MCF 10A (cell line): ENCODE data around the gene ATP1A2. TPM values are rescaled to one million over a fixed set of nuclear protein-coding genes. Genes with fewer than 3 reads are reported as not detected.
A peak's percentile ranks its signal among the peaks of the same experiment; 100 is the strongest.

Source experiments
- BruUV-seq: library from RNA; stranded (reverse); fragments of 400-500 nt; replicated peaks from 2 replicates; lab custom pipeline; 2021; lab: Mats Ljungman, UMichigan
- CTCF ChIA-PET: fragments of 300-600 bp; sonication (Branson Sonifier 250); formaldehyde crosslinking; extraction: SDS; loops from one replicate; lab custom pipeline; 2021; ENCODE audit warnings: antibody characterized with exemption, inconsistent platforms; lab: Yijun Ruan, JAX
- POLR2A ChIA-PET: fragments of 300-600, 350-650 bp; sonication (Branson Sonifier 250); formaldehyde crosslinking; extraction: SDS; loops from one replicate; lab custom pipeline; 2020; ENCODE audit warnings: antibody characterized with exemption, inconsistent platforms; lab: Yijun Ruan, JAX
- DNase-seq: peaks from one replicate; pipeline ENCODE4 v3.0.0-alpha.2; 2018; ENCODE audit not compliant: unreplicated experiment
- H3K27ac Mint-ChIP-seq: one replicate; pipeline ENCODE4 v1.8.0; 2022; ENCODE audit warnings: mild to moderate bottlenecking, low read depth, mixed read lengths; ENCODE audit not compliant: unreplicated experiment
- H3K27me3 Mint-ChIP-seq: one replicate; pipeline ENCODE4 v1.8.0; 2022; ENCODE audit warnings: mixed read lengths; ENCODE audit not compliant: insufficient read depth, unreplicated experiment
- H3K36me3 Mint-ChIP-seq: one replicate; pipeline ENCODE4 v1.8.0; 2022; ENCODE audit warnings: mild to moderate bottlenecking, moderate library complexity, mixed read lengths; ENCODE audit not compliant: insufficient read depth, unreplicated experiment
- H3K4me1 Mint-ChIP-seq: one replicate; pipeline ENCODE4 v1.8.0; 2022; ENCODE audit warnings: mixed read lengths; ENCODE audit not compliant: insufficient read depth, unreplicated experiment
- H3K4me3 Mint-ChIP-seq: one replicate; pipeline ENCODE4 v1.8.0; 2022; ENCODE audit warnings: mild to moderate bottlenecking, moderate library complexity, mixed read lengths; ENCODE audit not compliant: unreplicated experiment
- H3K9me3 Mint-ChIP-seq: one replicate; pipeline ENCODE4 v1.8.0; 2022; ENCODE audit warnings: mixed read lengths; ENCODE audit not compliant: unreplicated experiment
- CTCF ChIP-seq: fragments of 200-600 bp; IDR thresholded peaks from one replicate; pipeline ENCODE4 v1.8.0; 2022; ENCODE audit warnings: antibody characterized with exemption, mild to moderate bottlenecking; ENCODE audit not compliant: unreplicated experiment
- intact Hi-C: fragments of 100-400 bp; cut with micrococcal nuclease; formaldehyde crosslinking; loops from 2 replicates; pipeline ENCODE4 v1.14.1; 2022
- total RNA-seq: library from RNA; stranded (reverse); gene quantifications from 2 replicates; pipeline ENCODE4 v1.2.3, GENCODE V29; 2022

ATP1A2 gene
- total RNA-seq, 1 experiment from 2014 or later, result not detected

- ChIA-PET CTCF (interaction anchor here (0.6 to 2.2 kb wide), 14 partner anchors 8 to 1007 kb away, joined by 3 to 13 read pairs (median 3); no protein-coding TSS in a partner anchor), POLR2A (interaction anchor here (0.7 to 1.3 kb wide), 4 partner anchors 11 to 133 kb away, joined by 3 to 6 read pairs (median 4); partner anchors contain the start of gene IGSF8)
- Mint-ChIP-seq H3K36me3 (peaks cover 6% of the 10 kb centered on the region), H3K4me1 (peaks cover 52% of the 10 kb centered on the region), H3K27ac (peak overlapping the region; percentile 11), H3K4me3 (no peak overlapping the region), H3K27me3 (peaks cover 12% of the 10 kb centered on the region), H3K9me3 (no peaks in the 10 kb centered on the region)
- TF ChIP-seq CTCF, result no peak
- intact Hi-C loops, result no loop called here
- DNase-seq, result peak; percentile 55
- BruUV-seq, result no TSS peak
Measured at GRCh38 chr1:160127865-160128523, 12.4 kb downstream of the ATP1A2 start.

- no peak overlapping the region for H3K4me3 Mint-ChIP-seq
- no peak for TF ChIP-seq CTCF
- BruUV-seq, result no TSS peak
- peaks cover 47% of the 10 kb centered on the region for H3K4me1 Mint-ChIP-seq
- H3K9me3 Mint-ChIP-seq, result no peaks in the 10 kb centered on the region
- H3K36me3 Mint-ChIP-seq, result peaks cover 6% of the 10 kb centered on the region
- peaks cover 12% of the 10 kb centered on the region for H3K27me3 Mint-ChIP-seq
- no peak for DNase-seq
- POLR2A ChIA-PET, result interaction anchor here (0.6 to 1.3 kb wide), 3 partner anchors 58 to 132 kb away, joined by 3 to 4 read pairs (median 3); no protein-coding TSS in a partner anchor
- intact Hi-C loops, result no loop called here
- no peak overlapping the region for H3K27ac Mint-ChIP-seq
- CTCF ChIA-PET, result interaction anchor here (0.6 to 2.3 kb wide), 17 partner anchors 19 to 1006 kb away, joined by 3 to 13 read pairs (median 4); no protein-coding TSS in a partner anchor
Measured at GRCh38 chr1:160128636-160129035, 13.1 kb downstream of the ATP1A2 start.

- peak; percentile 15 for DNase-seq
- H3K27me3 Mint-ChIP-seq, result peaks cover 12% of the 10 kb centered on the region
- POLR2A ChIA-PET, result interaction anchor here (0.6 kb wide), 2 partner anchors 58 to 106 kb away, joined by 3 read pairs; no protein-coding TSS in a partner anchor
- peaks cover 43% of the 10 kb centered on the region for H3K4me1 Mint-ChIP-seq
- H3K36me3 Mint-ChIP-seq, result peaks cover 4% of the 10 kb centered on the region
- no peaks in the 10 kb centered on the region for H3K9me3 Mint-ChIP-seq
- TF ChIP-seq CTCF, result no peak
- CTCF ChIA-PET, result interaction anchor here (0.6 to 2.3 kb wide), 14 partner anchors 15 to 945 kb away, joined by 3 to 7 read pairs (median 4); no protein-coding TSS in a partner anchor
- no TSS peak for BruUV-seq
- H3K27ac Mint-ChIP-seq, result no peak overlapping the region
- intact Hi-C loops, result no loop called here
- no peak overlapping the region for H3K4me3 Mint-ChIP-seq
Measured at GRCh38 chr1:160129046-160129445, 13.5 kb downstream of the ATP1A2 start.

- Mint-ChIP-seq H3K27me3 (peaks cover 12% of the 10 kb centered on the region), H3K4me1 (peaks cover 38% of the 10 kb centered on the region), H3K9me3 (no peaks in the 10 kb centered on the region), H3K36me3 (no peaks in the 10 kb centered on the region), H3K4me3 (no peak overlapping the region), H3K27ac (no peak overlapping the region)
- ChIA-PET POLR2A (interaction anchor here (1.0 to 1.2 kb wide), 2 partner anchors 20 to 26 kb away, joined by 3 read pairs; no protein-coding TSS in a partner anchor), CTCF (interaction anchor here (0.6 to 2.3 kb wide), 11 partner anchors 14 to 944 kb away, joined by 3 to 7 read pairs (median 4); no protein-coding TSS in a partner anchor)
- intact Hi-C loops, result no loop called here
- no peak for TF ChIP-seq CTCF
- no peak for DNase-seq
- no TSS peak for BruUV-seq
Measured at GRCh38 chr1:160129558-160129957, 14.0 kb downstream of the ATP1A2 start.
